Neural progenitor cell (in vitro differentiated cells): ENCODE measurements around the gene TRPM3. TPM values are rescaled to one million over a fixed set of nuclear protein-coding genes. Genes with fewer than 3 reads are reported as not detected.

ENCODE experiments used
- DNase-seq: peaks from one replicate; pipeline ENCODE4 v3.0.0-alpha.2; 2016; ENCODE audit warnings: low spot score
- H2AFZ ChIP-seq: fragments of 200-600 bp; sonication (generic); replicated peaks from 2 replicates; pipeline ENCODE4 v1.6.1; 2016; ENCODE audit warnings: antibody characterized with exemption
- H3F3A ChIP-seq: fragments of 200-600 bp; sonication (generic); 2 replicates; pipeline ENCODE4 v1.6.1; 2016; ENCODE audit warnings: antibody characterized with exemption, low read depth
- H3K27ac ChIP-seq: fragments of 200-600 bp; sonication (generic); 2 replicates; pipeline ENCODE4 v1.5.1; 2016; ENCODE audit warnings: mild to moderate bottlenecking
- H3K27me3 ChIP-seq: fragments of 200-600 bp; sonication (generic); 2 replicates; pipeline ENCODE4 v1.6.1; 2016; ENCODE audit warnings: mild to moderate bottlenecking, moderate library complexity
- H3K36me3 ChIP-seq: fragments of 200-600 bp; sonication (generic); 2 replicates; pipeline ENCODE4 v1.5.1; 2016
- H3K4me1 ChIP-seq: fragments of 200-600 bp; sonication (generic); 2 replicates; pipeline ENCODE4 v1.6.1; 2016; ENCODE audit warnings: mixed run types
- H3K4me2 ChIP-seq: fragments of 200-600 bp; sonication (generic); 2 replicates; pipeline ENCODE4 v1.6.1; 2016
- H3K4me3 ChIP-seq: fragments of 200-600 bp; sonication (generic); 2 replicates; pipeline ENCODE4 v1.5.1; 2016
- H3K79me2 ChIP-seq: fragments of 200-600 bp; sonication (generic); 2 replicates; pipeline ENCODE4 v1.6.1; 2016; ENCODE audit warnings: low read depth
- H3K9ac ChIP-seq: fragments of 200-600 bp; sonication (generic); 2 replicates; pipeline ENCODE4 v1.6.1; 2016
- H3K9me3 ChIP-seq: fragments of 200-600 bp; sonication (generic); 2 replicates; pipeline ENCODE4 v1.5.1; 2016; ENCODE audit warnings: low read depth
- H4K20me1 ChIP-seq: fragments of 200-600 bp; sonication (generic); 2 replicates; pipeline ENCODE4 v1.6.1; 2016; ENCODE audit warnings: low read depth
- H3K27ac Mint-ChIP-seq: 3 replicates; pipeline ENCODE4 v1.8.0; 2021; ENCODE audit warnings: mixed read lengths
- H3K27me3 Mint-ChIP-seq: 2 replicates; pipeline ENCODE4 v1.8.0; 2022; ENCODE audit warnings: low read depth, mild to moderate bottlenecking, inconsistent platforms, moderate library complexity, mixed read lengths; ENCODE audit not compliant: insufficient read depth
- H3K36me3 Mint-ChIP-seq: 3 replicates; pipeline ENCODE4 v1.8.0; 2021; ENCODE audit warnings: mixed read lengths
- H3K4me1 Mint-ChIP-seq: 3 replicates; pipeline ENCODE4 v1.8.0; 2021; ENCODE audit warnings: mixed read lengths
- H3K4me3 Mint-ChIP-seq: 3 replicates; pipeline ENCODE4 v1.8.0; 2021; ENCODE audit warnings: mild to moderate bottlenecking, moderate library complexity, mixed read lengths
- H3K9me3 Mint-ChIP-seq: 3 replicates; pipeline ENCODE4 v1.8.0; 2020; ENCODE audit warnings: mixed read lengths
- EZH2 ChIP-seq: fragments of 200-600 bp; sonication (generic); IDR thresholded peaks from 2 replicates; pipeline ENCODE4 v1.6.1; 2017; ENCODE audit warnings: antibody characterized with exemption, mild to moderate bottlenecking, moderate library complexity
- EZH2phosphoT487 ChIP-seq: fragments of 200-600 bp; sonication (generic); IDR thresholded peaks from 2 replicates; pipeline ENCODE4 v1.6.1; 2017; ENCODE audit warnings: antibody characterized with exemption
- total RNA-seq: library from RNA; depleted of rRNA; stranded (reverse); fragments of >200 nt; gene quantifications from 2 replicates; pipeline ENCODE4 v1.2.3, GENCODE V29; 2015; ENCODE audit warnings: low replicate concordance
- TF ChIP-seq, protein P1 (sequence below): fragments of 200-600 bp; sonication (generic); IDR thresholded peaks from 2 replicates; pipeline ENCODE4 v1.5.1; 2017; ENCODE audit warnings: antibody characterized with exemption, mild to moderate bottlenecking

TRPM3 gene
- total RNA-seq, 1 donor from 2014 or later: 37.2 TPM

DNA sequence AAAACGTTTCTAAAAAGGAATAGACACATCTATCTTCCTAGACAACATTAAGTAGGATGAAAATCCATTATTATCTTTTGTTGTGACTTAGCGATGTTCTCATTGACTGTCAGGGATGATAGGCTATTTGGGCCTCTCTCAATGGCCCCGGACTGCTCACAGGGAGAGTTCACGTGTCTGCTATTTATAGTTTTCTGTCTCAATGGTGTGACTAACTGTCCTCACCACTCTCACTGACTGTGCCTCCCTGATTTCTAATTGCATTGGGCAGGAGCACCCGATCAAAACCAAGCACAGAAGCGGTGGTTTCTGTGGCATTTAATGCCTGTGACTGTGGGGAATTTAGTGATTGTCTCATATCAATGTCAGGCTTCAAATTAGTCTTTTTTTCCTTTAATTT lies 420.3 kb downstream of the TRPM3 start:
- Histone ChIP-seq H3K4me3 (no peak overlapping the region), H3F3A (peaks cover 30% of the 10 kb centered on the region), H3K4me2 (peak overlapping the region; percentile 11), H3K27ac (no peak overlapping the region), H3K4me1 (peaks cover 38% of the 10 kb centered on the region), H3K9me3 (no peaks in the 10 kb centered on the region), H2AFZ (no peak overlapping the region), H3K36me3 (no peaks in the 10 kb centered on the region), H3K9ac (no peak overlapping the region), H4K20me1 (no peaks in the 10 kb centered on the region), H3K79me2 (no peaks in the 10 kb centered on the region), H3K27me3 (no peaks in the 10 kb centered on the region)
- H3K4me3 Mint-ChIP-seq: no peak overlapping the region
- peaks cover 13% of the 10 kb centered on the region for H3K4me1 Mint-ChIP-seq
- H3K27me3 Mint-ChIP-seq: peaks cover 6% of the 10 kb centered on the region
- H3K27ac Mint-ChIP-seq: no peak overlapping the region
- peaks cover 13% of the 10 kb centered on the region for H3K36me3 Mint-ChIP-seq
- TF ChIP-seq EZH2 (no peak), EZH2phosphoT487 (no peak)
- DNase-seq: no peak
- no peaks in the 10 kb centered on the region for H3K9me3 Mint-ChIP-seq

DNA sequence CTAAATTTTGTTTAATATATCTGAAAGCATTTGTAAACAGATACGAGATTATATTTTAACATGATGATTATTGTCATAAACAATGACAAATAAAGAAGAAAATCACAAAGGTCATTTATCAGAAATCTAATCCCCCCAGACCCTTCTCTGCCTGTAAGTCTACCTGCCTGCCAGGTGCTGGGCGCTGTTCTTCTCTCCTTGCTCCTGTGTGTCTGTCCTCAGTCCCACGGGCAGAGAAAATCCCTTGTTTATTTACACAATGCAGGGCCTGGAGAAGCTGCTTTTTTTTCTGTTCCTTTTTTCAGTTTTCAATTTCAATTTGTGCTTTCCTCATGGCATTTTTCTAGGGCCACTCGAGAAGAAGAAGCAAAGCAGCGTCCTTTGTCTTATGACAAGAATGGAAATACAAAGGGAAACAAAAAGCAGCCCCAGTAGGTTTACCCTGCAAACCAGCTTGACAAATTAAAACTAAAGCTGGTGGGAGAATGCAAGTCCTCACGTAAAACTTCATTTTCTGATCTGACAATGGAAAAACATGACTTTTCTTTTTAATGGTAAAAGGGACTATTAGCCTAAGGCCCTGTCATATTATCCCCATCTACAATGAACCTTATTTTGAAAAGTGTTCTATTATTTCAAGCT lies 424.6 kb downstream of the TRPM3 start:
- H3K79me2 ChIP-seq: no peaks in the 10 kb centered on the region
- peaks cover 24% of the 10 kb centered on the region for H3K36me3 Mint-ChIP-seq
- peaks cover 9% of the 10 kb centered on the region for H3K27me3 Mint-ChIP-seq
- peak overlapping the region; percentile 84 for H3K27ac ChIP-seq
- no peaks in the 10 kb centered on the region for H3K27me3 ChIP-seq
- TF ChIP-seq EZH2: no peak
- no peak for TF ChIP-seq EZH2phosphoT487
- TF ChIP-seq, protein P1, sequence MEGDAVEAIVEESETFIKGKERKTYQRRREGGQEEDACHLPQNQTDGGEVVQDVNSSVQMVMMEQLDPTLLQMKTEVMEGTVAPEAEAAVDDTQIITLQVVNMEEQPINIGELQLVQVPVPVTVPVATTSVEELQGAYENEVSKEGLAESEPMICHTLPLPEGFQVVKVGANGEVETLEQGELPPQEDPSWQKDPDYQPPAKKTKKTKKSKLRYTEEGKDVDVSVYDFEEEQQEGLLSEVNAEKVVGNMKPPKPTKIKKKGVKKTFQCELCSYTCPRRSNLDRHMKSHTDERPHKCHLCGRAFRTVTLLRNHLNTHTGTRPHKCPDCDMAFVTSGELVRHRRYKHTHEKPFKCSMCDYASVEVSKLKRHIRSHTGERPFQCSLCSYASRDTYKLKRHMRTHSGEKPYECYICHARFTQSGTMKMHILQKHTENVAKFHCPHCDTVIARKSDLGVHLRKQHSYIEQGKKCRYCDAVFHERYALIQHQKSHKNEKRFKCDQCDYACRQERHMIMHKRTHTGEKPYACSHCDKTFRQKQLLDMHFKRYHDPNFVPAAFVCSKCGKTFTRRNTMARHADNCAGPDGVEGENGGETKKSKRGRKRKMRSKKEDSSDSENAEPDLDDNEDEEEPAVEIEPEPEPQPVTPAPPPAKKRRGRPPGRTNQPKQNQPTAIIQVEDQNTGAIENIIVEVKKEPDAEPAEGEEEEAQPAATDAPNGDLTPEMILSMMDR: no peak
- H4K20me1 ChIP-seq: no peaks in the 10 kb centered on the region
- peak overlapping the region; percentile 70 for H3K4me2 ChIP-seq
- H3K9me3 ChIP-seq: no peaks in the 10 kb centered on the region
- H3K9me3 Mint-ChIP-seq: peaks cover 2% of the 10 kb centered on the region
- H3K4me1 ChIP-seq: peaks cover 46% of the 10 kb centered on the region
- peaks cover 14% of the 10 kb centered on the region for H3K4me1 Mint-ChIP-seq
- peaks cover 34% of the 10 kb centered on the region for H3F3A ChIP-seq
- no peak overlapping the region for H3K4me3 Mint-ChIP-seq
- peak; percentile 65 for DNase-seq
- peak overlapping the region; percentile 8 for H3K4me3 ChIP-seq
- no peak overlapping the region for H2AFZ ChIP-seq
- no peak overlapping the region for H3K9ac ChIP-seq
- no peaks in the 10 kb centered on the region for H3K36me3 ChIP-seq
- peak overlapping the region; percentile 42 for H3K27ac Mint-ChIP-seq

DNA sequence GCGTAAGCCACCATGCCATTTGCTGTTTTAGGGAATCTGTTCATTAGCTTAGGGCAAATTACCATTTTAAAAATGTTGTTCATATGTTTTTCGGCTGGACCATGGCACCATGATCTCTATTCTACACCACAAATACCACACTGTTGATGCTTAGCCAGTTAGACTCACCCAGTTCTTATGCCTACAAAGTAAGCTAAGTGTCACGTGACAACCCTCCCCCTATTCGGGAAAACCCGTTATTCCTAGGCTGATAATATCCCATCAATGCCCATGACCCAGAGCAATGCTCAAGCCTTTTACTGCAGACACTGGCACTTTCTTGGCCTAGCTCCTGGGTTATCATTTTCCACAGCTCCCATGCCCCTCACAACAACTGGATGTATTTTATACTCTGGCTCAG lies 426.7 kb downstream of the TRPM3 start:
- peaks cover 29% of the 10 kb centered on the region for H3K36me3 Mint-ChIP-seq
- TF ChIP-seq, protein P1: no peak
- TF ChIP-seq EZH2: no peak
- H3K4me3 Mint-ChIP-seq: no peak overlapping the region
- H3K4me3 ChIP-seq: no peak overlapping the region
- no peak overlapping the region for H3K27ac Mint-ChIP-seq
- H3K4me1 Mint-ChIP-seq: peaks cover 15% of the 10 kb centered on the region
- no peaks in the 10 kb centered on the region for H3K27me3 ChIP-seq
- H4K20me1 ChIP-seq: no peaks in the 10 kb centered on the region
- peaks cover 42% of the 10 kb centered on the region for H3K4me1 ChIP-seq
- peaks cover 9% of the 10 kb centered on the region for H3K27me3 Mint-ChIP-seq
- no peak for DNase-seq
- H3K4me2 ChIP-seq: no peak overlapping the region
- H3K36me3 ChIP-seq: no peaks in the 10 kb centered on the region
- H3K9me3 Mint-ChIP-seq: peaks cover 2% of the 10 kb centered on the region
- H3K27ac ChIP-seq: no peak overlapping the region
- no peaks in the 10 kb centered on the region for H3K79me2 ChIP-seq
- no peak overlapping the region for H3K9ac ChIP-seq
- no peaks in the 10 kb centered on the region for H3K9me3 ChIP-seq
- no peak overlapping the region for H2AFZ ChIP-seq
- peaks cover 30% of the 10 kb centered on the region for H3F3A ChIP-seq

DNA sequence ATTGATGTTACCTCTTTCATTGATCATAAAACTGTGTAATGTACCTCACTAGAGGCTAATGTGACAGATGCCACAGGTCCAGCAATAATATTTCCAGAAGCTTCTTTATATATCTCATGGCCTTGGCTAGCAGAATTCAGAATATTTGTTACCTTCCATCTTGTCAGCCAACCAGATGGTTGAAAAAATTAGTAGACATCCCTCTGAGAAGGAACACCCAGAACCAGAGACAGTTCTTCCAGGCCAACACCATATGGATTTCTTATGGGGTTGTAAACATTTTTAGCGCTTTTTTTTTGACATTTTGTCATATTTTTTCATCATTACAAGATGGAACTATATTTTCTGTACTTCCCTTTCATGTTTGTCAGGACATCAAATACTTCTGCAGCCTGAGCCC lies 428.2 kb downstream of the TRPM3 start:
- H3K9ac ChIP-seq: no peak overlapping the region
- H3F3A ChIP-seq: peaks cover 26% of the 10 kb centered on the region
- no peaks in the 10 kb centered on the region for H3K9me3 ChIP-seq
- Mint-ChIP-seq H3K4me3 (no peak overlapping the region), H3K9me3 (peaks cover 2% of the 10 kb centered on the region), H3K4me1 (peaks cover 14% of the 10 kb centered on the region), H3K27ac (no peak overlapping the region), H3K27me3 (peaks cover 6% of the 10 kb centered on the region), H3K36me3 (peaks cover 23% of the 10 kb centered on the region)
- H3K4me1 ChIP-seq: peaks cover 38% of the 10 kb centered on the region
- no peak overlapping the region for H3K27ac ChIP-seq
- H3K79me2 ChIP-seq: no peaks in the 10 kb centered on the region
- DNase-seq: no peak
- H3K36me3 ChIP-seq: no peaks in the 10 kb centered on the region
- H4K20me1 ChIP-seq: no peaks in the 10 kb centered on the region
- H3K27me3 ChIP-seq: no peaks in the 10 kb centered on the region
- H3K4me3 ChIP-seq: no peak overlapping the region
- no peak overlapping the region for H2AFZ ChIP-seq
- TF ChIP-seq, protein P1: no peak
- TF ChIP-seq EZH2phosphoT487: no peak
- TF ChIP-seq EZH2: no peak
- no peak overlapping the region for H3K4me2 ChIP-seq
